Left forelimb (tissue), 1 donor: ENCODE measurements around the gene KCNH2.

ENCODE experiments used
- DNase-seq: peaks from one replicate; pipeline ENCODE4 v3.0.0-alpha.2; 2018; ENCODE audit warnings: low spot score

The KCNH2 gene

GRCh38 chr7:150959739-150960734, 18.1 kb downstream of the KCNH2 start:
- DNase-seq = no peak

- DNase-seq = no peak
Measured at GRCh38 chr7:150959081-150959480, 19.0 kb downstream of the KCNH2 start.

GRCh38 chr7:150958597-150958996, 19.5 kb downstream of the KCNH2 start:
- no peak for DNase-seq

- no peak for DNase-seq
Measured at GRCh38 chr7:150958062-150958552, 20.0 kb downstream of the KCNH2 start.

GRCh38 chr7:150957133-150958020, 20.7 kb downstream of the KCNH2 start:
- DNase-seq = no peak

- no peak for DNase-seq
Measured at GRCh38 chr7:150956395-150957132, 21.6 kb downstream of the KCNH2 start.

- DNase-seq = peak; percentile 82
Measured at GRCh38 chr7:150955519-150956394, 22.4 kb downstream of the KCNH2 start.

- no peak for DNase-seq
Measured at GRCh38 chr7:150954986-150955518, 23.1 kb downstream of the KCNH2 start.

- DNase-seq = no peak
Measured at GRCh38 chr7:150954201-150954985, 23.7 kb downstream of the KCNH2 start.

- DNase-seq = no peak
Measured at GRCh38 chr7:150953061-150953997, 24.8 kb downstream of the KCNH2 start.

GRCh38 chr7:150952331-150953050, 25.6 kb downstream of the KCNH2 start:
- no peak for DNase-seq

GRCh38 chr7:150951521-150951920, 26.6 kb downstream of the KCNH2 start:
- DNase-seq = no peak

- no peak for DNase-seq
Measured at GRCh38 chr7:150951181-150951520, 27.0 kb downstream of the KCNH2 start.

GRCh38 chr7:150950496-150951180, 27.5 kb downstream of the KCNH2 start:
- peak; percentile 53 for DNase-seq

GRCh38 chr7:150949971-150950491, 28.1 kb downstream of the KCNH2 start:
- peak; percentile 62 for DNase-seq

- peak; percentile 63 for DNase-seq
Measured at GRCh38 chr7:150949564-150949963, 28.6 kb downstream of the KCNH2 start.

GRCh38 chr7:150948791-150949251, 29.3 kb downstream of the KCNH2 start:
- DNase-seq = peak; percentile 51
